Articular chondrocyte of knee joint (primary cell): ENCODE data around the gene C5orf34. TPM values are rescaled to one million over a fixed set of nuclear protein-coding genes. Genes with fewer than 3 reads are reported as not detected.

Experiments
- total RNA-seq: library from RNA; depleted of rRNA; stranded (reverse); fragments of >200 nt; gene quantifications from 2 replicates; pipeline ENCODE4 v1.2.3, GENCODE V29; 2012

The C5orf34 gene, protein sequence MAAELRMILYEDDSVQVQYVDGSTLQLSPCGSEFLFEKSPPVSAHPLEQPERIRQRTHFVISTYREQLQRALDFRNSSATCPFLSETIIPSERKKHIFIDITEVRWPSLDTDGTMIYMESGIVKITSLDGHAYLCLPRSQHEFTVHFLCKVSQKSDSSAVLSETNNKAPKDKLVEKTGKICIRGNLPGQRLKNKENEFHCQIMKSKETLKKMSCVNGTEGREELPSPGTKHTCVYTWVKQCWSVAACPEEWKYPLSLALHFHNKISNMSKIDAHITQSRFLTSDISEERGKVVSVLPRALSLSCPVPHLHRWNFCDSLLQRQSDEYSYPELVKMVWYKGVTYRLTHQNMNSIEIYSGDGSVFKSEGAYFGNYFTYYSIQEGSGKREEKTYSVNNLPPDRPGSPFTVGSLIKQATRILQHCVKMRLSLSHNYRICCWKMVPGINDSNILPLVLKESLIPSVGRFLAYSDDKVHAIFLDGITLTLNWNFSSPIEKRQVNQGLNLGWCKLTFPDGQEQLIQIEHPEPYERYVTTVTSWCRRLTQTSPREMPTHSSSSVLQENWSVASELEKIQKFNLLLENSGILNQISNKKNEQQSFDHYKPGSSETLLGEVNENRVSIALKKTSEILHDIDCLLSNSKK
- 4.4 and 6.7 TPM in 2 replicates for total RNA-seq

DNA sequence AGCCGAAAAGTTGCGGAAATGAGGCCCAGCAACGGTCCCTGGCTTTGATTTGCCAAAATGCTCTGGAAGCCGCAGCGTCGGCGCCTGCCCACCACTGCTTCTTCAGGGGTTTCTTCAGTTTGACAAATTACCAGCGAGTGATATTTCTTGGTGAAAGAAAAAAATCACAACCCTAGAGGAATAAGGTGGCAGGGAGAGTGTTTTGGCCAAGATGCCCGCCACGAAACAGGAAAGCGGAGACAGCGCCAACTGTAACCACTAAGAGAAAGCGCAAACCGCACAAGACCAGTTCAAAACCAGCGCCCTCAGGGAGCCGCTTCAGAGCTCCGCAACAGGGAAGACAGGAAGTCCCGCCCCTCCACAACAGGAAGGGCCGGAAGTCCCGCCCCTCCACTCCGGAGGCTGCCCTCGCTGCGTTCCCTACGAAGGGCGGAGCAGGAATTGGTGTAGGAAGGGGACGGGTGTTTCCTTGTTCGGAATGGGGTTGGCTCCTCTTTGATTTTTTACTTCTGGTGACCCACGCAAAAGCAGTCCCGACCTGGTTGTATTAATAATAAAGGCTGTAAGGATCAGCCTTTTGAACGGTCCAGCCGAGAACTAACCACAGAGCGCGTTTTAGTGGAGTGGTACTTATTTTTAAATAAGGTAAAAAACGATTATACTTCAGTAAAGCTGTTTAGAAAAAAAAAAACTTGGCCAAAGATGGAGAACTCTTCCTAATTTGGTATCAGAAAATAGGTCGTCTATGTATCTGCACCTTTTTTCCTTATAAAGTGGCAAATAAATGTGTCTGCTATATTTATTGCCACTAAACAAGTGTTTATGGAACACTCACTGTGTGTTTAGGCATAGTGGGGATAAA is at the start of gene C5orf34:
C5orf34 (minus strand) TSS at position 333 of the 862 bp plus-strand sequence. CDS start 5,809 bp downstream, outside the sequence.

GRCh38 chr5:43556857-43557542 is 42.1 kb upstream of the C5orf34 start, which contains the start of gene PAIP1:
PAIP1 (minus strand) TSS chr5:43557077; CDS start chr5:43556846, 231 bp downstream.

DNA sequence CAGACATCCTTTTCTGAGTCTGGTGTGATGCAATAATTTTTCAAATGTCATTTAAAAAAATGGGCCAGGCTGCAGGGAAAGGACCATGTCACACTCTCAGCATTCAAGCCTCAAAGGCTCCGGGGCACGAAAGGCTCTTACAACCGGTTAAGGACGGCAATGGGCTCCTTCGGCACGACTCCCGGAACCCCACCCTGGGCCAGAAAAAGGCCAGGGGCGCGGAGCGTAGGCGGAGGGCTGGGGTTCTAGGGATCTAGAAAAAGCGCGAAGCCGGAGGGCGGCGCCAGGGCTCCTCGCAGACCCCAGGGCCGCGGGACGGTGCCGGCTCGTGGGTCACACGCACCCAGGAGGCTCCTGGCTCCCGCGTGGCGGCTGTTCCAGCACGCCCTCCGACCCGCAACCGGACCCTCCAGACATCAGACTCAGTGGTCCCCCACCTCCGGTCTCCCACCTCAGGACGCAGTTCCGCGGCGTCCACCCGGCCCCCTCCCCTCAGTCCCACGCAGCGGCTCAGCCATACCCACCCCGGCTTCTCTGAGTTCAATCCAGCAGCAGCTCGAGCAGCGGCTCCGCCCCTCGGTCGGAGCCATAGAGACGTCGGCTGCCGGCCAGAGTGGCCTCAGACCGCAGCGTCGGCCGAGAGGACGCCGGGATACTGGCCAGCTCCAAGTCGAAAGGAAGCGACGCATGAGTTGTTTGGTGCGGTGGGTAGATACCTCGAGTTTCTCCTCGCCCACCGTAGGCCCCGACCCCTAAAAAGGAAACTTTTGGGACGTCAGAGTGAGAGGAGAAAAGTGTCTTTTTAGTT is 31.4 kb downstream of the C5orf34 start, which contains the start of gene TMEM267:
TMEM267 (minus strand) TSS at position 568 of the 808 bp plus-strand sequence. CDS start 29,896 bp downstream, outside the sequence.

Other genes starting within 250 kb of the C5orf34 start
- 75.9 and 83.1 TPM in 2 replicates for gene HMGCS1, start 201.7 kb downstream of the C5orf34 start, total RNA-seq
- 14.6 and 15.7 TPM in 2 replicates for gene CCL28, start 102.8 kb downstream of the C5orf34 start, total RNA-seq
- 22.7 and 27.3 TPM in 2 replicates for gene TMEM267, start 31.3 kb downstream of the C5orf34 start, total RNA-seq
- 110 and 117 TPM in 2 replicates for gene PAIP1, start 41.9 kb upstream of the C5orf34 start, total RNA-seq
- 108 and 129 TPM in 2 replicates for gene NNT, start 88.0 kb upstream of the C5orf34 start, total RNA-seq